ENCODE measurements around the gene PFKP. TPM values are rescaled to one million over a fixed set of nuclear protein-coding genes. Genes with fewer than 3 reads are reported as not detected.

The PFKP gene
- total RNA-seq, 1 donor from 2014 or later: 292 TPM

DNA sequence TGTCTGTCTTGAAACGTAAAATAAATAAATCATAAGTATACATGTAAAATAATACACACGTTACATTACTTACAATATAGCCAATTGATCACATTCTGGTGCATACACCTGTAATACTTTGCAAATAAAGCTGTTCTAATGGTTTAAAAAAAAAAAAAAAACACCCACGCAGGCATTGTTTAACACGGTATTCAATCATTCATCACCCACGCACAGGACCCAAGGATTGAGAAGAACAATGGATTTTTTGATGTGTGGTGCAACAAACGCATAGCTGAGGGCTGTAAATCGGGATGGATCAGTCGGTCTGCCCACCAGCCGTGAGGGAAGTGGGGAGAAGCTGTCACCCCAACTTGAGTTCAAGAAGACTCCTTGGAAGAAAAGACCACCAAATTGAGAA is 96.5 kb downstream of the PFKP start:
- H3K36me3 ChIP-seq (ENCODE audit: control insufficient read depth, insufficient read depth, low read length): peaks cover 2% of the 10 kb centered on the region

DNA sequence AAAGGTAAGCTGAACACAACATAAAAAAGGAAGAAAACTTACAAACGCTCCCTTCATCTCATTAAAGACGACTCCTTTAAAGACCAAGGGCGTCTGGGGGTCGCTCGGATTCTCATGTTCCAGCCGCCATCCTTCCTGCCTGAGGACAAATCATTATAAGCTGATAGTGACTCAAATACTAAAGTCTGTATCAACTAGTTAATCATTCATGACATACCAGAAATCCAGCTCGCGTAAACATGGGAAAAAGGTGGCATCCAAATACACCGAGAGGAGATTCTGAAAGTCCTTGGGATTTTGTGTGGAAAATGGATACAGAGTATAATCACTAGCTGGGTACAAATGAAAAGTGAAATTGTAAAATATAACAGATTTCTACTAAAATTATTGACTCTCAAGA is 97.8 kb downstream of the PFKP start:
- peaks cover 2% of the 10 kb centered on the region for H3K36me3 ChIP-seq (ENCODE audit: control insufficient read depth, insufficient read depth, low read length)
- H3K27me3 ChIP-seq (ENCODE audit: control insufficient read depth, insufficient read depth, low read length): no peaks in the 10 kb centered on the region
- H3K4me3 ChIP-seq (ENCODE audit: low read depth, low read length): no peak overlapping the region
- no peak for DNase-seq (ENCODE audit: low read depth)
- TF ChIP-seq, protein P1, sequence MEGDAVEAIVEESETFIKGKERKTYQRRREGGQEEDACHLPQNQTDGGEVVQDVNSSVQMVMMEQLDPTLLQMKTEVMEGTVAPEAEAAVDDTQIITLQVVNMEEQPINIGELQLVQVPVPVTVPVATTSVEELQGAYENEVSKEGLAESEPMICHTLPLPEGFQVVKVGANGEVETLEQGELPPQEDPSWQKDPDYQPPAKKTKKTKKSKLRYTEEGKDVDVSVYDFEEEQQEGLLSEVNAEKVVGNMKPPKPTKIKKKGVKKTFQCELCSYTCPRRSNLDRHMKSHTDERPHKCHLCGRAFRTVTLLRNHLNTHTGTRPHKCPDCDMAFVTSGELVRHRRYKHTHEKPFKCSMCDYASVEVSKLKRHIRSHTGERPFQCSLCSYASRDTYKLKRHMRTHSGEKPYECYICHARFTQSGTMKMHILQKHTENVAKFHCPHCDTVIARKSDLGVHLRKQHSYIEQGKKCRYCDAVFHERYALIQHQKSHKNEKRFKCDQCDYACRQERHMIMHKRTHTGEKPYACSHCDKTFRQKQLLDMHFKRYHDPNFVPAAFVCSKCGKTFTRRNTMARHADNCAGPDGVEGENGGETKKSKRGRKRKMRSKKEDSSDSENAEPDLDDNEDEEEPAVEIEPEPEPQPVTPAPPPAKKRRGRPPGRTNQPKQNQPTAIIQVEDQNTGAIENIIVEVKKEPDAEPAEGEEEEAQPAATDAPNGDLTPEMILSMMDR (IDR thresholded peaks at IDR 0.05; ENCODE audit: insufficient read depth, low read length, poor library complexity, severe bottlenecking): no peak

More for the DNA sequence above, 96.5 kb downstream of the PFKP start:
- H3K27me3 ChIP-seq (ENCODE audit: control insufficient read depth, insufficient read depth, low read length): no peaks in the 10 kb centered on the region
- TF ChIP-seq, protein P1 (IDR thresholded peaks at IDR 0.05; ENCODE audit: insufficient read depth, low read length, poor library complexity, severe bottlenecking): no peak
- no peak overlapping the region for H3K4me3 ChIP-seq (ENCODE audit: low read depth, low read length)
- DNase-seq (ENCODE audit: low read depth): no peak

DNA sequence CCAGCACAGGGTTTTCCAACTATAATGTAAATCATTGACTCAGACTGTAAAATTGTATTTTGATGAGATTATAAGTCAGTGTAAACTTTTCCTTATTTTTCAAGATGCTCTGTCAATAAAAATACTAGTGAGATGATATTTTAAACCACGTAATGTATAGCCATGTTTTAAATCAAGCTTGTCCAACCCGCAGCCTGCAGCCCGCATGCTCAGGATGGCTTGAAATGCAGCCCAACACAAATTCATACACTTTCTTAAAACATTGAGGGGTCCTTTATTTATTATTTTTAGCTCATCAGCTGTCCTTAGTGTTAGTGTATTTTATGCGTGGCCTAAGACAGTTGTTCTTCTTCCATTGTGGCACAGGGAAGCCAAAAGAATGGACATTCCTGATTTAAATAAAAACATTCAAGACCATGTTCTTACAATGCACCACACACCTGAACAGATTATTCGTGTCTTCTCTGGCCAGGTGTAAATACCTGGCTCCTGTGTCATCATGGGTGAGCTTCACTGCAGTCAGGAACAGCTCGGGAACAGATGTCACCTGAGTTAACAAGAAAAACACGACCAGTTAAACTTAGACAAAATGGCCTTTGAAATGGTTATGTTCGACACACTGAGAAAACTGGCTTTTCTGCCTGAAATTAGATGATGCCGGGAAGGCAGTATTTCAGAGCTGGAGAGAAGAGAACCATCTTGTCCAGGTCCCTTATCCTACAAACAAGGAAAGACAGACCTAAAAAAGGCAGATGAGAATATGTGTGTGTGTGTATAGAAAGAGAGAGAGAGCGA is 99.3 kb downstream of the PFKP start:
- no peak for DNase-seq (ENCODE audit: low read depth)
- Histone ChIP-seq H3K27me3 (ENCODE audit: control insufficient read depth, insufficient read depth, low read length) (no peaks in the 10 kb centered on the region), H3K4me3 (ENCODE audit: low read depth, low read length) (no peak overlapping the region), H3K36me3 (ENCODE audit: control insufficient read depth, insufficient read depth, low read length) (peaks cover 2% of the 10 kb centered on the region)
- TF ChIP-seq, protein P1 (IDR thresholded peaks at IDR 0.05; ENCODE audit: insufficient read depth, low read length, poor library complexity, severe bottlenecking): no peak

DNA sequence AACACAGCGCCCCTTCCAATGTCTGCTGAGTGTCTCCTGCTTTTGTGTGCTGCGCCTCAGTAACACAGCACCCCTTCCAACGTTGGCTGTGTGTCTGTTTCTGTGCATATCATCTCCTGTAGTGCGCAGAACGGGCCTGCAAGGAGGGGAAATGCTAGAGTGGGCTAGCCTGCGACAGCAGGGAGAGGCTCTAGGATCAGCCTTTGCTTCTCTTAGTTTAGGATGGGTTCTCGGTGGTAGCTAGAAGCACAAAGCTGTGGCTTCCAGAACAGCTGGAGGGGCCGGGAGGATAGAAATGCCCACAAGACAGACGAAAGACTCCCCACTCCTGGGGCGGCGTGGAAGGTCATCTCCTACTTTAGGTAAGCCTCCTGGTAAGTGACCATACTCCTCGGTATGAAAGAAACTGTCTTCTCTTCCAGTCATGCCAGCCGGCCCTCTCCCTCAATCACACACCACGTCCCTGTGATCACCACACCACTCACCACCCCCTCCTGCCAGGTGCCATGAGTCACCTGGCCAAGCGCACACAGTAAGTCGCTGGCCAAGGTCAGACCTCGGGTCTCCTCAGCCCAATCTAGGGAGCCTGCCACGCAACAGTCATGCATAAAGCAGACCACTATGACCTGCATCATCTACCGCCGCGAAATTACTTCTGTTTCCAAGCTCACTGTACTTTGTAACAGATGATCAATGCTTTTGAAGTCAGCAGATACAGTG is 100.4 kb downstream of the PFKP start:
- H3K36me3 ChIP-seq (ENCODE audit: control insufficient read depth, insufficient read depth, low read length): peaks cover 2% of the 10 kb centered on the region
- H3K4me3 ChIP-seq (ENCODE audit: low read depth, low read length): no peak overlapping the region
- no peak for DNase-seq (ENCODE audit: low read depth)
- TF ChIP-seq, protein P1 (IDR thresholded peaks at IDR 0.05; ENCODE audit: insufficient read depth, low read length, poor library complexity, severe bottlenecking): no peak
- no peaks in the 10 kb centered on the region for H3K27me3 ChIP-seq (ENCODE audit: control insufficient read depth, insufficient read depth, low read length)

DNA sequence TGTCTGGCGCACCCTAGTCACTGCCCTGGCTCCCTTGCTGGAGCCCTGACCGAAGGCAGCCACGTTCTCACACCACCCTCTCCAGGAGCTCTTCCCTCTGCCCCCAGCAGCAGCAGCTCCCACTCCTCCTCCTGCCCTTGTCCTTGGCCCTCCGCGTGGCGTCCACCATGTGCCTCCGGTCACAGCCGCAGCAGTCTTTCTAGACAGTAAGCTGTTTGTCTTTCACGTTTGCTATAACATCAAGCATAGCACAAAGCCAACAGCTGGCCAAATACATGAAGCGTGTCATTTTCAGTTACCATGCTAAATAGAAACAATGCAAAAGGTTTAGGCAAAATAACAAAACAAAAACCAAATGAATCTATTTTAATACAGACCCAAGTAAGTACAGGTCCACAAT is 101.9 kb downstream of the PFKP start:
- DNase-seq (ENCODE audit: low read depth): no peak
- Histone ChIP-seq H3K27me3 (ENCODE audit: control insufficient read depth, insufficient read depth, low read length) (no peaks in the 10 kb centered on the region), H3K36me3 (ENCODE audit: control insufficient read depth, insufficient read depth, low read length) (peaks cover 2% of the 10 kb centered on the region), H3K4me3 (ENCODE audit: low read depth, low read length) (no peak overlapping the region)
- TF ChIP-seq, protein P1 (IDR thresholded peaks at IDR 0.05; ENCODE audit: insufficient read depth, low read length, poor library complexity, severe bottlenecking): no peak

Measured in kidney epithelial cell (primary cell).